HG02870 (cell line): Measurements from ENCODE around the gene SARM1.
A peak's percentile ranks its signal among the peaks of the same experiment; 100 is the strongest.

Experiments used
- ATAC-seq: cut with Tn5 transposase; IDR thresholded peaks from one replicate; pipeline ENCODE4 v1.9.1; 2021; ENCODE audit warnings: mild to moderate bottlenecking, moderate library complexity; ENCODE audit not compliant: unreplicated experiment

Gene SARM1

GRCh38 chr17:28392491-28392890 is 21.0 kb downstream of the SARM1 start:
- ATAC-seq: no peak

- ATAC-seq: no peak
Measured at GRCh38 chr17:28394337-28395116, 23.0 kb downstream of the SARM1 start.

- ATAC-seq: no peak
Measured at GRCh38 chr17:28395426-28395825, 23.9 kb downstream of the SARM1 start.

- no peak for ATAC-seq
Measured at GRCh38 chr17:28395968-28396367, 24.5 kb downstream of the SARM1 start.

GRCh38 chr17:28396635-28397239 is 25.2 kb downstream of the SARM1 start:
- no peak for ATAC-seq

GRCh38 chr17:28397275-28397674 is 25.8 kb downstream of the SARM1 start:
- no peak for ATAC-seq

- ATAC-seq: no peak
Measured at GRCh38 chr17:28397687-28398279, 26.3 kb downstream of the SARM1 start.

GRCh38 chr17:28398280-28398981 is 26.9 kb downstream of the SARM1 start:
- ATAC-seq: no peak

GRCh38 chr17:28399808-28400207 is 28.3 kb downstream of the SARM1 start:
- no peak for ATAC-seq

- no peak for ATAC-seq
Measured at GRCh38 chr17:28402224-28402630, 30.7 kb downstream of the SARM1 start.

GRCh38 chr17:28402844-28403243 is 31.4 kb downstream of the SARM1 start:
- ATAC-seq: no peak

GRCh38 chr17:28404007-28404406 is 32.5 kb downstream of the SARM1 start:
- ATAC-seq: no peak

- no peak for ATAC-seq
Measured at GRCh38 chr17:28404461-28404811, 32.9 kb downstream of the SARM1 start.

GRCh38 chr17:28404812-28405570 is 33.5 kb downstream of the SARM1 start:
- no peak for ATAC-seq

- ATAC-seq: peak; percentile 63
Measured at GRCh38 chr17:28405632-28406472, 34.4 kb downstream of the SARM1 start, which contains the start of gene SLC46A1. TSS of gene SLC46A1 (minus strand) at chr17:28406212. CDS start at chr17:28406114, 98 bp downstream.

- peak; percentile 14 for ATAC-seq
Measured at GRCh38 chr17:28406473-28406814, 35.0 kb downstream of the SARM1 start.

- no peak for ATAC-seq
Measured at GRCh38 chr17:28407130-28407973, 35.9 kb downstream of the SARM1 start.

GRCh38 chr17:28407974-28408306 is 36.4 kb downstream of the SARM1 start:
- ATAC-seq: no peak

- no peak for ATAC-seq
Measured at GRCh38 chr17:28412099-28412498, 40.6 kb downstream of the SARM1 start.
